K562 (cell line): ENCODE data around the gene FRG2. TPM values are rescaled to one million over a fixed set of nuclear protein-coding genes. Genes with fewer than 3 reads are reported as not detected.

Experiments
- E2F6 ChIP-seq, 2 experiments: IDR thresholded peaks; 2 replicates each; pipeline ENCODE4 v1.6.1; 2011; ENCODE audit warnings: borderline replicate concordance in 1 of 2, control low read depth in 1 of 2, low read depth in 1 of 2, low read length in 1 of 2, mild to moderate bottlenecking in 1 of 2, mixed read lengths in 1 of 2, moderate library complexity in 1 of 2; ENCODE audit not compliant: insufficient read depth in 1 of 2, insufficient read length in 1 of 2, poor library complexity in 1 of 2, severe bottlenecking in 1 of 2; ENCODE audit errors: extremely low read depth in 1 of 2
- GABPB1 ChIP-seq: sonication (generic); formaldehyde crosslinking; IDR thresholded peaks from 2 replicates; pipeline ENCODE4 v1.8.0; 2022; ENCODE audit warnings: mild to moderate bottlenecking, missing genetic modification reagents
- HMGN3 ChIP-seq: IDR thresholded peaks from 2 replicates; pipeline ENCODE4 v1.6.1; 2011; ENCODE audit warnings: borderline replicate concordance, low read depth, mild to moderate bottlenecking, mixed read lengths, low read length; ENCODE audit not compliant: insufficient read length; ENCODE audit errors: extremely low read depth
- MAZ ChIP-seq, 2 experiments: fragments of 450-650 bp in 1 of 2; sonication (generic) in 1 of 2; formaldehyde crosslinking; IDR thresholded peaks in 1 of 2; conservative IDR thresholded peaks in 1 of 2; 2 replicates each; pipeline versions ENCODE4 v1.4.0 to v1.5.0; 2020; ENCODE audit warnings: mild to moderate bottlenecking in 1 of 2, missing genetic modification reagents in 1 of 2
- MLLT1 ChIP-seq, 2 experiments: fragments of 450-650 bp; IDR thresholded peaks; 2 replicates each; pipeline ENCODE4 v1.6.1; 2016
- PHF8 ChIP-seq: fragments of 200-600 bp; sonication (generic); IDR thresholded peaks from 2 replicates; pipeline ENCODE4 v1.6.1; 2012; ENCODE audit warnings: mixed run types, mild to moderate bottlenecking, inconsistent platforms, low read length, moderate library complexity, borderline replicate concordance
- RBFOX2 ChIP-seq: fragments of 200-400 bp; formaldehyde crosslinking; IDR thresholded peaks from 2 replicates; pipeline ENCODE4 v1.6.1; 2017; ENCODE audit warnings: low read depth, mild to moderate bottlenecking, low read length, moderate library complexity
- SIX5 ChIP-seq, 2 experiments: IDR thresholded peaks; 2 replicates each; pipeline ENCODE4 v1.6.1; 2011; ENCODE audit warnings: low read length in 2 of 2, borderline replicate concordance in 1 of 2, low read depth in 1 of 2, mild to moderate bottlenecking in 1 of 2, moderate library complexity in 1 of 2; ENCODE audit not compliant: insufficient read depth in 1 of 2
- SMAD2 ChIP-seq: fragments of 150-350 bp; IDR thresholded peaks from 2 replicates; pipeline ENCODE4 v1.6.1; 2014; ENCODE audit warnings: low read depth, mild to moderate bottlenecking, low read length
- SMAD4 ChIP-seq: fragments of 250-450 bp; sonication (Bioruptor Pico); conservative IDR thresholded peaks from 2 replicates; pipeline ENCODE4 v1.8.0; 2021; ENCODE audit warnings: inconsistent platforms, mild to moderate bottlenecking, moderate library complexity
- SP2 ChIP-seq: IDR thresholded peaks from 2 replicates; pipeline ENCODE4 v1.6.1; 2011; ENCODE audit warnings: mild to moderate bottlenecking, low read depth, low read length, moderate library complexity; ENCODE audit not compliant: poor library complexity, severe bottlenecking; ENCODE audit errors: extremely low read depth
- ZBTB33 ChIP-seq: sonication (generic); formaldehyde crosslinking; IDR thresholded peaks from 2 replicates; pipeline ENCODE4 v1.8.1; 2023; ENCODE audit warnings: mild to moderate bottlenecking, missing genetic modification reagents
- ZBTB7A ChIP-seq: IDR thresholded peaks from 2 replicates; pipeline ENCODE4 v1.6.1; 2011; ENCODE audit warnings: low read depth, mild to moderate bottlenecking, low read length, moderate library complexity, borderline replicate concordance; ENCODE audit not compliant: control insufficient read depth
- ZNF24 ChIP-seq: fragments of 450-650 bp; IDR thresholded peaks from 2 replicates; pipeline ENCODE4 v1.6.1; 2016
- ZNF592 ChIP-seq: fragments of 450-650 bp; IDR thresholded peaks from 2 replicates; pipeline ENCODE4 v1.6.1; 2017; ENCODE audit warnings: antibody characterized with exemption, mild to moderate bottlenecking
- polyA plus RNA-seq, 8 experiments: library from polyadenylated mRNA; depleted of rRNA in 4 of 8; stranded (reverse) in 5 of 8; unstranded in 3 of 8; fragments of >200 nt; fragmentation: Nextera tagmentation in 2 of 8; fragmentation: Illumina TruSeq in 1 of 8; extraction: Ambion mirVana in 2 of 8; extraction: Trizol in 1 of 8; gene quantifications; 2 replicates each; pipeline versions ENCODE4 v1.2.1 to v1.2.3, GENCODE V29; 2011 to 2014; ENCODE audit warnings: inconsistent platforms in 1 of 8, missing spikeins in 1 of 8
- total RNA-seq, 7 experiments: library from RNA; depleted of rRNA in 6 of 7; stranded (reverse); fragments of >200 nt in 6 of 7; fragmentation: Illumina TruSeq in 2 of 7; extraction: Trizol in 2 of 7; gene quantifications; 2 replicates each; pipeline versions ENCODE4 v1.2.1 to v1.2.3, GENCODE V29; 2011 to 2021; ENCODE audit warnings: low replicate concordance in 1 of 7

FRG2 gene
- total and polyA plus RNA-seq, 9 of the 15 experiments (the other 6 are each of a cell fraction or from before 2014, with no cell fraction given) = 0.07 to 0.13 (median 0.10) TPM; not detected in 5

GRCh38 chr4:190014771-190015537 lies 12.1 kb downstream of the FRG2 start (continued):
- TF ChIP-seq ZNF592 (peak; percentile 49; the same call in 1 of the 2 replicates), PHF8 (peak; percentile 31; the same call in 1 of the 2 replicates), HMGN3 (peak; percentile 18), SMAD4 (CRISPR knock-in tag) (peak; percentile 61), SIX5 (IDR thresholded peaks at IDR 0.05; ENCODE audit: borderline replicate concordance in 1 of 2, insufficient read depth in 1 of 2, low read depth in 1 of 2, low read length in 2 of 2) (0 out of 4 replicates have a peak, but pooled peaks of 1 of the 2 experiments have one; percentile 26), SP2 (no peak), GABPB1 (CRISPR knock-in tag) (peak; percentile 35; the same call in 1 of the 2 replicates), MLLT1 (IDR thresholded peaks at IDR 0.05) (no peak), ZNF24 (no peak), MAZ (CRISPR knock-in tag; conservative IDR thresholded peaks at IDR 0.05 in 1 of 2, IDR thresholded peaks at IDR 0.05 in 1 of 2) (peak in 1 of 2 experiments; percentile 30; a peak in 1 of 4 replicates), ZBTB33 (peak; percentile 51; the same call in 1 of the 2 replicates), E2F6 (IDR thresholded peaks at IDR 0.05; ENCODE audit: borderline replicate concordance in 1 of 2, extremely low read depth in 1 of 2, insufficient read depth in 1 of 2, insufficient read length in 1 of 2, low read depth in 1 of 2, low read length in 1 of 2, poor library complexity in 1 of 2, severe bottlenecking in 1 of 2) (peak; percentile 59 to 90), RBFOX2 (peak; percentile 75), SMAD2 (no peak), ZBTB7A (peak; percentile 37; the same call in 1 of the 2 replicates)
